Transverse colon (tissue), 3 donors: ENCODE data around the gene ELFN1.

Experiments used
- CTCF ChIP-seq, 5 experiments: fragments of 200-600 bp in 3 of 5; fragments of 450-650 bp in 2 of 5; sonication (generic) in 3 of 5; IDR thresholded peaks; 1 replicate in 2 of 5; 2 replicates in 3 of 5; pipeline ENCODE4 v1.5.1; 2016 to 2017; ENCODE audit warnings: antibody characterized with exemption in 5 of 5, inconsistent platforms in 3 of 5, mild to moderate bottlenecking in 2 of 5, moderate library complexity in 1 of 5
- POLR2A ChIP-seq: fragments of 450-650 bp; IDR thresholded peaks from one replicate; pipeline ENCODE4 v1.6.1; 2016; ENCODE audit warnings: antibody characterized with exemption, mild to moderate bottlenecking, moderate library complexity

GRCh38 chr7:1752771-1753563 is 82.9 kb downstream of the ELFN1 start:
- TF ChIP-seq POLR2A (no peak), CTCF (IDR thresholded peaks at IDR 0.05) (no peak)
